Tibial nerve (tissue), 4 donors: ENCODE data around the gene GATAD2A. TPM values are rescaled to one million over a fixed set of nuclear protein-coding genes. Genes with fewer than 3 reads are reported as not detected.

Experiments
- DNase-seq, 2 donors: peaks; one replicate each; pipeline ENCODE4 v3.0.0-alpha.2; 2019; ENCODE audit warnings: low spot score in 2 of 2
- H3K27ac ChIP-seq, 4 donors: fragments of 200-600 bp; sonication (generic) in 3 of 4; one replicate each; pipeline ENCODE4 v1.5.1; 2017 to 2019; ENCODE audit warnings: mild to moderate bottlenecking in 1 of 4
- H3K27me3 ChIP-seq, 2 donors: fragments of 200-600 bp; sonication (generic) in 1 of 2; one replicate each; pipeline versions ENCODE4 v1.5.1 to v1.6.0; 2017 to 2019
- H3K36me3 ChIP-seq, 3 donors: fragments of 200-600 bp; sonication (generic); one replicate each; pipeline ENCODE4 v1.5.1; 2018 to 2019
- H3K4me1 ChIP-seq, 4 donors: fragments of 200-600 bp; sonication (generic) in 3 of 4; one replicate each; pipeline ENCODE4 v1.5.1; 2017 to 2019
- H3K4me3 ChIP-seq, 4 donors: fragments of 200-600 bp; sonication (generic) in 3 of 4; one replicate each; pipeline ENCODE4 v1.5.1; 2017 to 2019; ENCODE audit warnings: mild to moderate bottlenecking in 1 of 4, moderate library complexity in 1 of 4
- H3K9me3 ChIP-seq, 4 donors: fragments of 200-600 bp; sonication (generic) in 3 of 4; one replicate each; pipeline ENCODE4 v1.5.1; 2017 to 2019
- CTCF ChIP-seq, 5 experiments: fragments of 200-600 bp in 3 of 5; fragments of 450-650 bp in 2 of 5; sonication (generic) in 3 of 5; IDR thresholded peaks; one replicate each; pipeline ENCODE4 v1.5.1; 2016 to 2019; ENCODE audit warnings: antibody characterized with exemption in 5 of 5, mild to moderate bottlenecking in 3 of 5, moderate library complexity in 2 of 5
- EP300 ChIP-seq, 2 donors: sonication (generic); formaldehyde crosslinking; IDR thresholded peaks; one replicate each; pipeline ENCODE4 v1.6.1; 2017; ENCODE audit warnings: antibody characterized with exemption in 2 of 2, mild to moderate bottlenecking in 1 of 2
- POLR2A ChIP-seq, 2 donors: fragments of 450-650 bp; IDR thresholded peaks; one replicate each; pipeline ENCODE4 v1.6.1; 2017; ENCODE audit warnings: antibody characterized with exemption in 2 of 2, mild to moderate bottlenecking in 2 of 2, moderate library complexity in 2 of 2
- WGBS, 2 donors: methylation state at CpG; one replicate each; pipeline ENCODE4 v1.1.5; 2018; 5-methylcytosine and 5-hydroxymethylcytosine counted together
- total RNA-seq, 4 donors: library from RNA; depleted of rRNA; stranded (reverse); fragments of >200 nt; gene quantifications; one replicate each; pipeline ENCODE4 v1.1.0, GENCODE V29; 2016

GATAD2A gene
- total RNA-seq, 4 donors from 2014 or later: 34.1 to 69.6 (median 36.8) TPM

GRCh38 chr19:19513682-19514081, 108.2 kb downstream of the GATAD2A start:
- no peak for DNase-seq
- no peak for TF ChIP-seq CTCF (IDR thresholded peaks at IDR 0.05)
- no peak for TF ChIP-seq EP300 (IDR thresholded peaks at IDR 0.05)
- TF ChIP-seq POLR2A (IDR thresholded peaks at IDR 0.05): no peak
- H3K4me3 ChIP-seq: peak overlapping the region in 1 of 4 donors; percentile 31
- no peaks in the 10 kb centered on the region for H3K27me3 ChIP-seq
- H3K36me3 ChIP-seq: peaks cover 0 to 5% (median 0%) of the 10 kb centered on the region in 3 donors
- peaks cover 0 to 7% (median 0%) of the 10 kb centered on the region in 4 donors for H3K9me3 ChIP-seq
- peaks cover 0 to 37% (median 13%) of the 10 kb centered on the region in 4 donors for H3K4me1 ChIP-seq
- WGBS, 2 donors: 80 to 81% methylated on average over 17 of the region's 17 CpGs
- no peak overlapping the region for H3K27ac ChIP-seq

DNA sequence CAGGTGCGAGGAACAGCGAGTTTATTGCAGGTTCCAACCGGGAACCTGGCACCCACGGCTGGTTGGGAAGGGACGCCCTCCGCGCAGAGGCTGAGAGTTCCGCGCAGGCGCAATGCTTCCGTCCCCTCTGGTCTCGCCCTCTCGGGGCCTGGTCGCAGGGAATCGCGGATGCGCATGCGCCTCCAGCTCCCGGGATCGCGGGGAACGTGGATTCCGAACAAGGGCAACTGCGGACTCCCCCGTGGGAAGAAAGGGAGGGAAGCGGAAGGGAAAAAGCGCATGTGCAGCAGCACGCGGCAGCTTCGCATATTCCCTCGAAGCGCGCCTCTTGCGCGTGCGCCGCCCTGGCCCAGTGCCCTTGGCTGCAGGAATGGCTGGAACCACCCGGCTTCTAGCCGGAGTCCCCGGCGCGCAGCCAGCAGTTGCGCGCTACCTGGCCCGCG, 108.8 kb downstream of the GATAD2A start:
- Histone ChIP-seq H3K36me3 (peaks cover 0 to 8% (median 0%) of the 10 kb centered on the region in 3 donors), H3K27ac (no peak overlapping the region), H3K4me1 (peaks cover 0 to 40% (median 13%) of the 10 kb centered on the region in 4 donors), H3K9me3 (peaks cover 0 to 7% (median 0%) of the 10 kb centered on the region in 4 donors), H3K27me3 (no peaks in the 10 kb centered on the region), H3K4me3 (peak overlapping the region in 1 of 4 donors; percentile 31)
- WGBS, 2 donors: 34 to 43% methylated on average over 24 to 46 of the region's 46 CpGs
- no peak for DNase-seq
- TF ChIP-seq POLR2A (IDR thresholded peaks at IDR 0.05) (no peak), EP300 (IDR thresholded peaks at IDR 0.05) (peak in 1 of 2 donors; percentile 21)

GRCh38 chr19:19514881-19515641, 109.6 kb downstream of the GATAD2A start, which contains the start of gene TSSK6:
Gene TSSK6, minus strand, starts transcription at chr19:19515548. Its CDS starts 121 bp downstream, at chr19:19515427.
- Histone ChIP-seq H3K4me1 (peaks cover 0 to 45% (median 13%) of the 10 kb centered on the region in 4 donors), H3K27me3 (no peaks in the 10 kb centered on the region), H3K36me3 (peaks cover 0 to 16% (median 0%) of the 10 kb centered on the region in 3 donors), H3K9me3 (peaks cover 0 to 7% (median 0%) of the 10 kb centered on the region in 4 donors), H3K4me3 (peak within 1 kb of the TSS; percentile 61 to 85 (median 70)), H3K27ac (peak within 1 kb of the TSS; percentile 83 to 90 (median 86))
- 83 to 89% methylated on average over 69 to 74 of the region's 74 CpGs for WGBS, 2 donors
- no peak for DNase-seq
- TF ChIP-seq EP300 (IDR thresholded peaks at IDR 0.05) (no peak), POLR2A (IDR thresholded peaks at IDR 0.05) (no peak), CTCF (IDR thresholded peaks at IDR 0.05) (no peak)

DNA sequence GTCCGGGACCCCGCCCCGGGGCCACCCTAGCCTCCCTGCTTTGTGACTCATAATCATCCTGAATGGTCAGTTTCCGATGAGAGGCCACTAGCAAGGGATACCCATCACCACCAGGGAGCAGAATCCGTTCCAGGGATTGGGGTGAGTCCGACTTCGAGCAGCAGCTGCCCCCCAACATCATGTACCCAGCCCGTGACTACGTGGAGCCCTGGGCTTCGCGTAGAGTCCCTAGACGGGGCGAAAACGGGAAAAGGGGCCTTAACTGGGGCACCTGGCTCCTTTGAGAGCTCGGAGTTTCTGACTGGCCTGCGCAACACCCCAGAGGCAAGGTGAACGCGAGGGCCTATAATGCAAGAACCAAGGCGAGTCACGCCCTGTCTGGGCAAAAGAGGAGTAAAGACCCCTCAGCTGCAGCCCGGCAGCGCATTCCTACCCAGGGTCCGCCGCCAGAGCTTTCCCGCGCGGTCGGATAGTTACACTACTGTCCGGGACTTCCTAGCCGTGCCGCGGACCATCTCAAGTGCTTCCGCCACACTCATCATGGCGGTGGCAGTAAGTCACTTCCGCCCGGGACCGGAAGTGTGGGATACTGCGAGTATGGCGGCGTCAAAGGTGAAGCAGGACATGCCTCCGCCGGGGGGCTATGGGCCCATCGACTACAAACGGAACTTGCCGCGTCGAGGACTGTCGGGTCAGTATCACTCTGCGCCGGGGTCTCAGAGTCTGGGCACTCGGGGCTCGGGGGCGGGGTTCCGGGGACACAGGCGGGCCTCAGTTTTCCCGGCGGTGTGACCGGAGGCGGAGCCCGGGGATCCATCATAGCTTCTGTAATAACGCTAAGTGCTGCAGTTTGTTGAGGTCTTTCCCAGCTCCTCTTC, 110.4 kb downstream of the GATAD2A start, which contains the start of gene NDUFA13:
Gene NDUFA13 (plus strand): TSS at position 584 of the 878 bp plus-strand sequence. CDS start 14 bp downstream, at position 598.
- Histone ChIP-seq H3K27me3 (no peaks in the 10 kb centered on the region), H3K27ac (peak within 1 kb of the TSS; percentile 83 to 90 (median 86)), H3K36me3 (peaks cover 0 to 24% (median 0%) of the 10 kb centered on the region in 3 donors), H3K4me1 (peaks cover 0 to 45% (median 13%) of the 10 kb centered on the region in 4 donors), H3K9me3 (peaks cover 0 to 7% (median 0%) of the 10 kb centered on the region in 4 donors), H3K4me3 (peak within 1 kb of the TSS; percentile 61 to 85 (median 70))
- WGBS, 2 donors: 7 to 11% methylated on average over 30 to 45 of the region's 61 CpGs
- TF ChIP-seq EP300 (IDR thresholded peaks at IDR 0.05): peak; percentile 47 to 100
- peak; percentile 60 to 73 for TF ChIP-seq POLR2A (IDR thresholded peaks at IDR 0.05)
- TF ChIP-seq CTCF (IDR thresholded peaks at IDR 0.05): peak in 3 of 5 experiments; percentile 17 to 38 (median 18)
- DNase-seq: peak; percentile 90 to 97

GRCh38 chr19:19517235-19517619, 111.8 kb downstream of the GATAD2A start:
- H3K4me1 ChIP-seq: peaks cover 0 to 45% (median 13%) of the 10 kb centered on the region in 4 donors
- no peak overlapping the region for H3K27ac ChIP-seq
- TF ChIP-seq CTCF (IDR thresholded peaks at IDR 0.05): no peak
- WGBS, 2 donors: 75 to 80% methylated on average over 10 of the region's 10 CpGs
- no peak for DNase-seq
- H3K9me3 ChIP-seq: peaks cover 0 to 7% (median 0%) of the 10 kb centered on the region in 4 donors
- H3K27me3 ChIP-seq: no peaks in the 10 kb centered on the region
- peak overlapping the region in 1 of 4 donors; percentile 61 for H3K4me3 ChIP-seq
- H3K36me3 ChIP-seq: peaks cover 0 to 32% (median 0%) of the 10 kb centered on the region in 3 donors
